NCI-H1417 treated with DMSO at 0.1 percent for 48 hours (cell line): ENCODE results near the gene DUSP8.

Experiments
- DNase-seq: peaks from one replicate; lab custom pipeline; 2025; lab: John Stamatoyannopoulos, UW

The DUSP8 gene

DNA sequence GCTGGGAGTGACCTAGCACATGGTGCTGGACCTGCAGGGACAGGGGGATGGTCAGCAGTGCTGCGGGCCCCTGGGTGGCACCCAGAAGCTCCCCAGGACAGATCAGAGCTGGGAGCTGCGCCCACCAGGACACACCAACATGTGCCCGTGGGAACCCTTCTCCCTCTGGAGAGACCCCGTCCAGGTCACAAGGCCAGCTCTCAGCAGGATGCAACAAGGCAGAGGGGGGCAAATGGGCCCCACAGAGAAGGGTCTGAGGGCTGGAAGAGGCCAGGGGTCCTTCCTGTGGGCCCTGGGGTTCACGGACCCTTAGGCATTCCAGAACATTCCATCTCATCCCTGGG lies 6.2 kb downstream of the DUSP8 start:
- no peak for DNase-seq

- DNase-seq: no peak
Measured at GRCh38 chr11:1565173-1565903, 6.7 kb downstream of the DUSP8 start.

DNA sequence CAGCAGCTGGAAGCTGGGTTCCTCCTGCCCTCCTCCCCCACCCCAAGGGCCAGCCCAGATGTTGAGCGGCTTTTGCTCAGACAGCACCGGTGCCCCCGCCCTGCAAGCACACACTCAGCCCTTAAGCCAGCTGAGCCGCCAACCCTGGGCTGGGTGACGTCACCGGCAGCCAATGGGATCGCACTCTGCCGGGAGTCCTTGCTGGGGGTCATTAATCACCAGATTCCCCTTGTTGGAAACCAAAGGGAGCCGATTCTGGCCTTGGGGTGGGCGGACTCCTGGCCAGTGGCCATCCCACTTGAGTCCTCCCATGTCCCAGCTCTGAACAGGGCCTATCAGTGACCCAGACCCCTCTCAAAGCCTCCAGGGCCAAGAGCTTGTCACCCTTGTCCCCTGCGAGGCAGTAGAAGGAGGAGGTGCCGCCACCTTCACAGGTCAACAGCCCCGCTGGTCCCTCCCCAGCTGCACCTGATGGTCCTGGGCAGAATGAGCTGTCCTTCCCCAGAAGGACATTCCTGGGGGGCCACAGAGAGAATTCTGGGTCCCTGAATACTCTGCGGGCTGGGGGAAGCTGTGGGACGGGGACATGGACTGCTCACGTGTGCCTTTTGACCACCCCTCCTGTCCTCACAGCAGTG lies 7.4 kb downstream of the DUSP8 start:
- no peak for DNase-seq

DNA sequence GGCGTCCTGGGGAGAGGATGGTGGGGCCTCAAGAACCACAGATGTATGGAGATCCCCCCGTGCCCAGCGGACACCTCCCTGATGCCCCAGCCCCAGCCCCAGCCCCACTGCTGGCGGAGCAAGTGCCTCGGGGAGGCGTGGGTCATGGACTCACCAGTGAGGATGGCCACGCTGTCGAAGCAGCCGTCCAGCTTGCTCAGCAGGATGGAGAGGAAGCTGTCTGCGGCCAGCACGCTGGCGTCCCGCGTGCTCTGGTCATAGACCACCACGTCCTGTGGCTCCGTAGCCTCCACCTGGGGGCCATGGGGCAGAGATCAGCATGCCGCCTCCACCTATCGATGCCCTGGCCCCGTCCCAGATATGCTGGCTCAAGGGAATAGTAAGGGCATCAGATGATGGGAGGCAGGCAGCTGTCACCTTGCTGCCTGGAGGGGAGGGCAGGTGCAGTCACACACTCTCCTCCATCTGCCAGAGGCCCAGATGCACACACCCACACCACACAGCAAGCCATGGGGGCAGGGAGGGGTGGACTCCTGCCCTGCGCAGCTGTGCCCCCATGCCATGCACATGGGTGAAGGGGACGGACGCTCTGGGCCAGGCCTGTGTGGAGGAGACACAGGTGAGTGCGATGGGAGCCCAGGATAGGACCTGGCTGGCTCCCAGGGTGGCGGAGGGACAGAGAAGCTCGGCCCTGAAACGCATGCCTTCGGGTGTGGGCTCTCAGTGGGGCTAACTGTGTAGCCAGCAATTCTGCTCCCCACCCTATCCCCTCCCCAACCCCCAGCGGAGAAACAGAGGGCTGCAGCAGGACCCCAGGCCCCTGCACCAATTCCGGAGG lies 8.2 kb downstream of the DUSP8 start:
- DNase-seq: no peak

GRCh38 chr11:1563149-1563638 lies 8.9 kb downstream of the DUSP8 start:
- no peak for DNase-seq

GRCh38 chr11:1562469-1563148 lies 9.5 kb downstream of the DUSP8 start:
- DNase-seq: no peak

DNA sequence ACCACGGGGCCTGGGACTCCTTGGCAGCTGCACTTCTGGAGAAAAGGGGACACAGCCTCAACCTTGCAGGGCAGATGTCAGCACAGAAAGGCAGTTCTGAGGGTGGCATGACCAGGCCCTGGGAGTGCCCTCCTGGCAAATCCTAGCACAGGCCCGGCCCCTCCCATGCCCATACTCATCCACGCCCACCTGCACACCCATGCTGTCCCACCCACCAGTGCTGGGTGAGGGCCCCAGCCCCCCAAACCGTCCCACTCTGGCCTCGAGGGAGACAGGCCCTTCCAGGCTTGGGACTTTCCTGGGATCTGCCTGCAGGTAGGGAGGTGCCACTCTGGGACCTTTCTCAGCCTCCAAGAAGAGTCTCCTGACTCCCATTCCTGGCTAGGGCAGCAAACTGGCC lies 10.1 kb downstream of the DUSP8 start:
- no peak for DNase-seq

GRCh38 chr11:1561266-1561665 lies 10.8 kb downstream of the DUSP8 start:
- no peak for DNase-seq

DNA sequence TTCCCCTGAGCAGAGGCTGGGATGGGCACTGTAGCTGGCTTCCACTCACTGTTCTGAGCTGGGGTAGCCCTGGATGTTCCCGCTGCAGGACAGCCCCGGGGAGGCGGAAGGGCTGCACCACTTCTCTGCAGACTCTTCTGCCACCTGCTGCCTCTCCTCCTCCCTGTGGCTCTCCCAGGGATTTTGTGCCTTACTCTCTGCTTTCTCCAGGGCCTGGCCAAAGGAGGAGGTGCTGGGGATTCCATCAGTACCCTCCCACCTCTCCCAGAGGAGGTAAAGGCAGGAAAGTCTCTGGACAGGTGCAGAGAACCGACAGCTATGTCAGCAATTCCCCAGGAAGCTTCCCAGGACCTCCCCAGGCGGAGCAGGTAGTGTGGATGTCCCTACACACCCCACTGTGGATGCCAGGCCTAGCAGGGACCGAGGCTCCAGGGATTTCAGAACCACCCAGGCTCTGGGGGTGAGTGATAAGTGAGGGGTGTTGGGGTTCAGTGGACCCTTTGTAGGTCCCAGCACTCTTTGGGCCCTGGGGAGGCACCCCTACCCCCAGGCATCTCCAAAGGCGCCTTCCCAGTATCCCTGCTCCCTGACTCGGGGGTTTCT lies 11.3 kb downstream of the DUSP8 start:
- DNase-seq: no peak

DNA sequence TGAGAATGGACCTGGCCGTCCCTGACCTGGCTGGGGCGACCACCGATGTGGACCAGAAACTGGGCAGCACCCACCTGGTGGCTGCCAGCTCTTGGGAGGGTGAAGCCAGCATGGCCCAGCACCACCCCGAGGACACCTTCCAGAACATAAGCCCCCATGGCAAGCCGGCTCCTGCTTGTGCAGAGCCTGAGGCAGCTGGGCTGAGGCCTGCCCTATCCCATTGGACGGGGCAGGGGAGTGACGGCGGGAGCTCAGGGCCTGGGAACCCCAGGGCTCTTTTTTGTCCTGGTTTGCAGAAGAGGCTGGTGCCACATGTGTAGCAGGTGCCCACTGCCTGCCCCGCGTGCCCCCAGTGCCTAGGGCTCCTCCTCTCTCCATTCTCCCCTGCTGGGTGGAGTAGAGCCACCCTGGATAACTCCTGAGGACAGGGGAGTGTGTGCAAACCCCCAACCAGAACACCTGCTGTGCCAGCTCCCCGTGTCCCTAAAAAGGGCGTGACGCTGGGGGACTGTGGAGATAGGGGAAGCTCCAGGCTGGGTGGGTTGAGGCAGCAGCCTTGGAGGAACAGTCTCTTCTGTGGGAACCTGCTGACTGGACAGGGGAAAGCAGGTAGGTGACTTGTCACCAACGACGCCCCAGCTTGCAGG lies 11.9 kb downstream of the DUSP8 start:
- no peak for DNase-seq

DNA sequence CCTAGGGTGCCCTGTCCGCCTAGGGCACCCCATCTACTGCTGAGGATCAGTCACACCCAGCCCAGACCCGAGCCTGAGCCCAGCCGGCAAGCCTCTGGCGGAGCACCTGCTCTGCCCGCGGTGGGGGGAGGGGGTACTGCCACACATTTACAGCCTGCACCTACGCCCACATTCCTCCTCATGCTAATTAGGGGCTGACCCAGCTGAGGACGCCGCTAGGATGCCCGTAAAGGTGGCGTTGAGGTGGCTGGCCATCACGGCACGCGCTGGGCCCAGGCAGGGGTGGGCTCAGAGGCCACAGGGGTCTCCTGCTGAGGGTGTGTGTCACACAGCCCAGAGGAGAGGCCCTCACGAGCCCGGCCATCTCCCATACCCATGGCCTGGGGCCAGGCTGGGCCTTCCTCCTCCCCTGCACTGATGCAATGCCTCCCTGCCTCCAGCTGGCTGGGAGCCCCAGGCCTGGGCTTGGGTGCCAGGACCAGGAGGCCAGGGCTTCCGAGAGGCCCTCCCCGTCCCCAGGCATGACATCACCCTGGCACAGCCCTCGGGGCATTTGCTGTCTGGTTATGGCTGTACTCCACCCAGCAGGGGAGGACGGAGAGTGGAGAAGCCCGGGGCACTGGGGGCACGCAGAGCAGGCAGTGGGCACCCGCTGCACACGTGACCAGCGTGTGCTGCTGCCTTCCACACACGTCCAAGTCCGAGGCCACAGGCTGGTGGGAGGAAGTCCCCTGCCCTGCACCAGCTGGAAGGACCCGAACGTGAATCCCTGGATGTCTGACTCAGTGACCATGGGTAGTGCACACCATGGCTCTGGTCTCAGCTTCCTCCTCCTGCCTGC lies 12.7 kb downstream of the DUSP8 start:
- DNase-seq: no peak

GRCh38 chr11:1558775-1559110 lies 13.3 kb downstream of the DUSP8 start:
- DNase-seq: no peak

GRCh38 chr11:1557904-1558774 lies 13.9 kb downstream of the DUSP8 start:
- DNase-seq: no peak

DNA sequence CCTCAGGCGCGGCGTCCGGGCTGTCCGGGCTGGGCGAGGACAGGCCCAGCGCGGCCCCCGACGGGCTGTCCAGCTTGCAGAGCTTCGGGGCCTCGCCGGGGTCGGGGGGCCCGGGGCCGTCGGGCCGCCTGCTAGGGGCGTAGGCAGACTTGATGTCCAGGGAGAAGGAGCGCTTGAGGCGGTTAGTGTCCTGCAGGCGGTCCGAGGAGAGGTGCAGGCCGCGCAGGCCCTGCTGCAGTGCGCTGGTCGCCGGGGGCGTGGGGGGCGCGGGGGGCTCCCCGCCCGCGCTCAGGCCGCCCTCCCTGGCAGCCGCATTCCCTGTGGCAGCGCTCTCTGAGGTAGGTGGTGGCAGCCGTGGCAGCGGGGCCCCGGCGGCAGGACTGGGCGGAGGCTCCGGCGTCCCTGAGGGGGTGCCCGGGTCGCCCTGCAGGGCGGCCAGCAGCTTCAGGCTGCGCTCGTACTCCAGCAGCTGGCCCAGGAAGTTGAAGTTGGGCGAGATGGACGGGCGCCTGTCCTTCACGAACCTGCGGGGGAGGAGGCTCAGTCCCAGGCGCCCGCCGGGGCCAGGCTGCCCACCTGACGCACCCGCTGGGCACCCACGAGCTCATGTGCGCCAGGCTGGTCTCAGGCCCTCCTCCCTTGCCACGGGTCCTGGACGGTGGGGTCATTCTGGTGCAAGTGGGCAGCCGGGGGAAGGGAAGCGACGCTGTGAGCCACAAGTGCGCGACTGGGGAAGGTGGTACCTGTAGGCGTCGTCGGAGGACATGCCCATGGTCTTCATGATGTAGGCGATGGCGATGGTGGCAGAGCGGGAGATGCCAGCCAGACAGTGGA lies 14.8 kb downstream of the DUSP8 start:
- DNase-seq: no peak

GRCh38 chr11:1556278-1556902 lies 15.7 kb downstream of the DUSP8 start:
- no peak for DNase-seq

DNA sequence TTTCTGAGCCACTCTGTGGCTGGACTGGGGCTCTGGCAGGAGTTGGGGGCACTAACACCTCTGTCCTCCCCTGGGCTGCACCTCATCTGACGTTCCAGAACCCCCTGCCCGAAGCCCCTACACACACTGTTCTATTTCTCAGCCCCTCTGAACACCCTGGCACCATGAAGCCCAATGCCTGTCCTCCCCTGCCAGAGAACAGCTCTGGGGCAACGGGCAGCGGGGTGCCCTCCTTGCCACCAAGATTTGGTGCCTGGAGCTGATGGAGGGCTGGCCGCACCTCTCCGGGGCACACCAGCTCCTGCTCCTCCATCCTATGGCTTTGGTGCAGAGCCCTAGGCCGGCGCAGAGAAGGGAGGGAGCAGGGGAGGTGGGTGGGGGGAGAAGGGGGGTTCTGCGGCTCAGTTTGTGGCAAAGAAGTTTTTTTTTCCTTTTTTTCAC lies 16.3 kb downstream of the DUSP8 start:
- DNase-seq: no peak

DNA sequence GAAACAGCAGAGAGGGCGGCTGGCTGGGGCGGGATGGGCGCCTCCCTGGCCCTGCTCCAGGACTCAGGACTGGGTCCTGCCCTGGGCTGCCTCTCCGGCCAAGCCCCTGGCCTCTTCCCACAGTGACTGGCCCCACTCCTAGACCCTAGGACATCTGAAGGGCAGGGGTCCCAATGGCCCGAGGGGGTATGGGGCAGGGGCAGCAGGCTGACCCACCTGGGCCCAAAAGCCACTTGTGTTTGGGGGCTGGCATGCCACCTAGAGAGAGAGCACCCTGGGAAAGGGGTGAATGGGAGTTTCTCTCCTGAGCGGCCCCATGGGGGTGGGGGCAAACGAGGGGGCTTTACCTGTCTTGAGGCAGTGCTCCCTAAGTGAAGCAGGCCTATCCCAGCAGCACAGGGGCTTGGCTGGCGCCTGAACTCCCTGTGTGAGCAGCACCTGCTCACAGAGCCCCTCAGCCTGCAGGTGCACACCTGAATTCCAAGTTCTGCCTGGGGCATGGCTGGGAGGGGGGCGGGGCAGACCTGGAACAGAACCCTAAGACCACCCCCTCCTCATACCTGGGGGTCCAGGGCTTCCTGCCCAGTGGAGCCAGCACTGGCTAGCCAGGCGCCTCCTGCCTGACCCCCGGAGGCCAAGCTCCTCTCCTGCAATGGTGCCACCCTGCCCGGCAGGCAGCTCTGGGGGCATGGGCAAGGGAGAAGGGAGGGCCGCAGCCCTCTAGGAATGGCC lies 16.9 kb downstream of the DUSP8 start:
- no peak for DNase-seq
